Measurements from ENCODE around the gene KNDC1.
"Not testable (repeated sequence)": the region's sequence is repeated elsewhere in the genome, so short reads cannot be mapped to it uniquely, and the experiment has no call there.

The KNDC1 gene

DNA sequence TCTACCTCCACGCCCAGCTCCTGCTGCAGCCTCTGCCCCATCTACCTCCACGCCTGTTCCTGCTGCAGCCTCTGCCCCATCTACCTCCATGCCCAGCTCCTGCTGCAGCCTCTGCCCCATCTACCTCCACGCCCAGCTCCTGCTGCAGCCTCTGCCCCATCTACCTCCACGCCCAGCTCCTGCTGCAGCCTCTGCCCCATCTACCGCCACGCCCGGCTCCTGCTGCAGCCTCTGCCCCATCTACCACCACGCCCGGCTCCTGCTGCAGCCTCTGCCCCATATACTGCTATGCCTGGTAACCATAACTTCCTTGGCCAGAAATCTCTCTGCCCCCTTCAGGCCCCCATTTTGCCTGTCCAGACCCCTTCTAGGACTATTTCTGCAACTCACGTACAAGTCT, 105.0 kb downstream of the KNDC1 start:
- DNase-seq = not testable (repeated sequence)

DNA sequence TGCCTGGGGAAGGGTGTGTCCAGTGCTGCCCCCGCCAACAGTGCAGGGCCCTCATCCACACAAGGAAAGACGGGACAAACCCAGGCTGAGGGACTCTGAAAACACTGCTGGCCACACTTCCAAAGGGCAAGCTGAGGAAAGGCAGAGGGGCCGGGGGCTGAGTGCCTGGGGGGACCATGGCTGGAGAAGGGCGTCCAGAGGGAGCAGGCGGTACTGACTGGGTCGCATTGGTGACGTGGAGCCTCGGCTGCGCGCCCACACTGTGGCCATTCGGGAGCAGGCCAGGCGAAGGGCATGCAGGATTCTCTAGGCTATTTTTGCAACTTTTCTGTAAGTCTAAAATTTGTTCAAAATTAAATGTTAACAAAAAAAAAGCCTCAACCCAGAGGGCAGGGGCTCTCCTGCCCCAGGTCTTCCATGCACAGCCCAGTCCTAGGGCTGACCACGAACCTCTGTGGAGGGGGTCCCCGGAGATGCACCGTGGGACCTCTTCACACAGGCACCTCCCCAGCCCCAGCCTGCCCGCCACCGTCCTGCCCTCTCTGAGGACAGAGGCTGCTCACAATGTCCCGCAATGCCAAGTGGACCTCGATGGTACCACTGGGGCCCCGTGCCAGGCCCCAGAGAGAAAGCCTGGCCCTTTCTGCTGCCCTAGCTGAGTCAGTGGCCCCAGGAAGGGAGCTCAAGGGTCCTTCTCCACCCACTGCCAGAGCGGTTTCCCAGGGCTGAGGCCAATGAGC, 106.2 kb downstream of the KNDC1 start:
- DNase-seq = no peak

DNA sequence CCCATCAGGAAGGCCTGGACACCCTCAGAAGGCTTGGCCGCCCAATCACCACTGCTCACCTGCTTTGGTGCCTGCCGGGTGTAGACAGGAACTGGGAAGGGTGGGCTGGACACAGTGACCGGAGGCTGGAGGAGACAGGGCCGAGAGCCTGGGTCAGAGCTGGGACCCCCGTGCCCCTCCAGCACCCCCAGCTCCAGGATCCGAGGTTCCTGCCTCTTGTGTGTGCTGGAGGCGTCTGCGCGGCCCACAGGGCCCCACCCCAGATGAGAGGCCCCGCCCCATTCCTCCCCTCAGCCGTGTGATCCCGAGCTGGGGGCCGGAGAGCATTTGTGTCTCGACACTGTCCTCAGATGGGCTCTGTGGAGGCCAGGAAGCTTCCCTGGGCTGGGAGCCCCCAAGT, 107.3 kb downstream of the KNDC1 start:
- no peak for DNase-seq

DNA sequence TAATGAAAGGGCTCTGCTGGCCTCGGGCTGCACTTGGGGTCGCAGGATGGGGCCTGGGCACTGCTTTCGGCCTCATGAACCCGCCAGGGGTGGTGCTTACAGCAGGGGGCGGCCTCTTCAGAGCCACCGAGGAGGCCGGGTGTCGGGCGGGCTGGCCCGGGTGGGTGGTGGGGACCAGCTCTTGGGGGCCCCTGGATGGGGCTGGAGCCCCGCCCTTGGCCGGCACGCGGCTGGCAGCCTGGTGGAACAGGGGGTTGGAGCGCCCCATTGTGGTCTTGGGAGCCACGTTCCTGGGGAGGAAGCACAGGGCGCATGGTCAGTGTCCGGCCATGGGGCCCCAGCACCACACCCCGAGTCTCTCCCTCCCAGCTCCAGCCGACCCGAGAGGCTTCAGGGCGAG, 107.8 kb downstream of the KNDC1 start:
- no peak for DNase-seq

DNA sequence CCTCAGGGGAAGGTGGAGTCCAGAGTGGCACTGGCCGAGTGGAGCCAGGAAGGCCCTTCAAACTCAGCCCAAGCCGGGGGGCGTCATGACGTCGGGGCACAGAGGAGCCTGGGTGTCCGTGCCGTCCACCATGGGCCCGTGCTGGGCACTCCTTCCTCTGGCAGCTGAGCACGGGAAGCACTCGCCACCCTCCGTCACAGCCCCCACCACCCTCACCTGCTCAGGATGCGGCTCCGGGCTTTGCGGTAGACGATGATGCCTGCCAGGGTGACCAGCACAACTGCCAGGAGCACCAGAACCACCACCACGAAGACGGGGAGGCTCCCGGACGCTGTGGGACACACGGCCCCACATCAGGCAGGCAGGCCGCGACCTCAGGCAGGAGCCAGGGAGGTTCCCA, 108.5 kb downstream of the KNDC1 start:
- DNase-seq = no peak

DNA sequence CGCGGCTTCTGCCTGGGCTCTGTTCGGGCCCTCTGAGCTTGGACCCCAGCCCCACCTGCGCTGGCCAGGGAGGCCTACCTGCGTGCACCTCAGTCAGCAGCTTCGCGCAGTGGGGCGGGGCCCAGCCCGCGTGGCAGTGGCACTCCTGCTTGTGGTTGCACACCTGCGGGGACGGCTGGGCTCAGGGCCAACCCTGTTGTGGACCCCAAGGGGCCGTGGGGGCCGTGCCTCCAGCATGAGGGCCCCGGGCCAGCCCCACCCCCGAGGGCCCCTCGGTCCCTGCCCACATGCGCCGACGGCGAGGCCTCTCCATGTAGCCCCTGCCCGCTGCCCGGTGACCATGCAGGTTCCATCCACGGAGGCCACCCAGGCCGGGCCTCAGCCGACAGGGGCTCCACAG, 109.3 kb downstream of the KNDC1 start:
- no peak for DNase-seq

DNA sequence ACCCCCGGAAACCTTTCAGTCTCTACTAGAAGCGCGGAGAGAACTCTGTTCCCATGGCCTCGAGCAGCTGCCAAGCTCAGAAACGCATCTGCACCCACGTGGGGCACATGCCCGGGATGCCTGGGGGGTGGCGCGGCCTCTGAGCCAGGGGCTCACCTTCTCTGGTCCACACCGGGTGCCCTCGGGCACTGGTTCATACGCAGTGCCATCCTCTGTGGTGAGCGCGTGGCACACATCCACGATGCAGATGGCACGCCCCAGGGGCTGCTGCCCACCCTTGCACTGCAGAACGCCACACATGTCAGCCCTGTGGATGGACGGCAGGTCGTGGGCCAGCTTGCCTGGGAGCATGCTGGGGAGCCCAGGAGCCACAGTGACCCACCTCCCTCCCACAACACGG, 110.2 kb downstream of the KNDC1 start:
- no peak for DNase-seq

DNA sequence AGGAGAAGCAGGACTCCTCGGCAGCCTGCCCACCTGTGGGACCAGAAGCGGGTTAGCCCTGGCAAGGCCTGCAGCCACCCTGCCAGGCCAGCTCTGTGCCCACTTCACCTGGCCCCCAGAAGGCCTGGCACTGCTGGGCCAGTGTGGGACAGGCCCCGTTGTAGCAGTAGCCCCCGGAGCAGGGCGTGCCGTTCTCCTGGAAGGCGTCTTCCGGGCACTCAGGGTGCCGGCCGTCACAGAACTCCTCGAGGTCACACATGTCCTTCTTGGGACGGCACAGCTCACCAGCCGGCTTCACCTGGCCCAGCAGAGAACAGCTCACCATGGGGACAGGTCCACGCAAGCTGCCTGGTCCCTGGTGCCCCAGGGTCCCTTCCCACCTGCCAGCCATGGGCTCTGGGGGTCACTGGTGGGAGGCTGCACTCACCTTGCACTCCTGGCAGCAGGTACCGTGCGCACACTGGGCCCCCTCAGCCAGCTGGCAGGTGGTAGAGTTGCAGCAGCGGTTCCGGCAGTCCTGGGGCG, 110.8 kb downstream of the KNDC1 start:
- DNase-seq = no peak

DNA sequence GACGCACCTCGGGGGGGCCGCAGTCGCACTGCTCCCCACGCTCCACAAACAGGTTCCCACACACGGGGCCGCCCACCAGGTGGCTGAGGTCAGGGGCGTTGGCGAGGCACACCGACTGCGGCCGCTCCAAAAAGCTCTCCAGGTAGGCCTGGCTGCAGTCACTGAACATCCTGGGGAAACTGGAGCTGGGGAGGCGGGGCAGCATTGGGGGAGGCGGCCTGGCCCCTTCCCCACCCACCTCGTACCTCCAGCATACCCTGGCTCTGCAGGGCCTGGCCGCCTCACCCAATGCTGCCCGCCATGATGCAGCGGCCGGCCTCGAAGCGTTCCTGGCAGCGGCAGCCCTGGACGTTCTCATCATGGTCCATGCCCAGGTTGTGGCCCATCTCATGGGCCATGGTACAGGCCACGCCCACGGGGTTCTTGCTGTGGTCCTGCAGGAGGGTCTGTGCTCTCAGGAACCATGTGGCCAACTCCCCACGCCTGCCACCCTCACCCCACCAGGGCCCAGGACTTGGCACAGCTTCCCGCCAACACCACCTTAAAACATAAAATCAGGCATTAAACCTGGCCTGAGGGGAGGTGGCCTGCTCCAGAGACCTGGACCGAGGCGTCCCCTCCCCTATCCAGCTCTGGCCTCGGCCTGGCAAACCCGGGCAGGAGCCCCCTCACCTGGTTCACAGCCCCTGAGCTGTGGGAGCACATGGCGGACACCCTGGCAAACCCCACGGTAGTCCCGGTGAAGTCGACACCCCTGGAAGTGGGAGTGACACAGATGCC, 111.7 kb downstream of the KNDC1 start:
- no peak for DNase-seq

DNA sequence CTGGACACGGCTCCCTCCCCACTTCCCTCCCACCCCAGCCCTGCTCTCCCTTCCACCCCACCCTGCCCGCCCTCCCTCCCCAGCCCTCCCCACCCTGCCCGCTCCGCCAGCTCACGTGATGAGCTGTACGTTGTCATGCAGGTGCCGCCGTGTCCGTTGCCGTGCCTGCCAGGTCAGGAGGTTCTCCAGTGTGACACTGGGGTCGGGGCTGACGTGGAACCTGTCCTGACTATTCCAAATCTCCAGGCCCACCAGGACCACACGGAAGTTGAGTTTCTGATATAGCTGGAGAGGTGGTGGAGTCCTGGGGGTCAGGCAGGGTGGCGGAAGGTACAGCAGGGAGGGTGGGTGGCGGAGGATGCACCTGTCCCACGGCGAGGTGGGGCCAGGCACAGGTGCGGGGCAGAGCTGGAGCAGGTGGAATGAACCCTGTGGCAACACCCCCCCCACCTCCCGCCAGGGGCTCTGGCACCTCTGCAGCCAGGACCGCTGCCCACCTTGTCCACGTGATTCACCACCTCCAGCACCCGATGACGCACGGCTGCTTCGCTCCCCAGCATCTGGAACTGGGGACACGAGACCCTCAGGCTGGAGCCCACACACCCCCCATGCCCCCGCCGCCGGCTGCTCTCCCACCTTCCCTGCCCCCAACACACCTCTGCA, 112.4 kb downstream of the KNDC1 start:
- no peak for DNase-seq

DNA sequence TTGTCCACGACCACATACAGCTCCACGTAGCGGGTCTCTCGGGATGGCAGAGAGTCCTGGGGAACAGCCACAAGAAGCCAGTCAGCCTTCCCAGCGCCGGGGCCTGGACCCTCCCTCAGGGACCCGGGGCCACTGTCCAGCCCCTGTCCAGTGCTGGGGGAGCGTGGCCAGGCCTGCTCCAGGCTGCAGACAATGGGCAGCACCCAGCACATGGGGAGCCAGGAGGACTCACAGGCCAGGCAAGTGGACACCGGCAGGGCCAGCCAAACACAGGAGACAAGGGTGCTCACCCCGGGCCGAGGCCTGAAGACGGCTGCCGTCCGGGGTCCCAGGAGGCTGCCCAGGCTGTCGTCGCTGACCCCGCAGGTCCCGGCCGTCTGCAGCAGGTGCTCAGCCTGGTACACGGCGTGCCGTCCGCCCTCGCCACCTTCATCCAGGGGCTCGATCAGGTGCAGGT, 113.0 kb downstream of the KNDC1 start:
- no peak for DNase-seq

DNA sequence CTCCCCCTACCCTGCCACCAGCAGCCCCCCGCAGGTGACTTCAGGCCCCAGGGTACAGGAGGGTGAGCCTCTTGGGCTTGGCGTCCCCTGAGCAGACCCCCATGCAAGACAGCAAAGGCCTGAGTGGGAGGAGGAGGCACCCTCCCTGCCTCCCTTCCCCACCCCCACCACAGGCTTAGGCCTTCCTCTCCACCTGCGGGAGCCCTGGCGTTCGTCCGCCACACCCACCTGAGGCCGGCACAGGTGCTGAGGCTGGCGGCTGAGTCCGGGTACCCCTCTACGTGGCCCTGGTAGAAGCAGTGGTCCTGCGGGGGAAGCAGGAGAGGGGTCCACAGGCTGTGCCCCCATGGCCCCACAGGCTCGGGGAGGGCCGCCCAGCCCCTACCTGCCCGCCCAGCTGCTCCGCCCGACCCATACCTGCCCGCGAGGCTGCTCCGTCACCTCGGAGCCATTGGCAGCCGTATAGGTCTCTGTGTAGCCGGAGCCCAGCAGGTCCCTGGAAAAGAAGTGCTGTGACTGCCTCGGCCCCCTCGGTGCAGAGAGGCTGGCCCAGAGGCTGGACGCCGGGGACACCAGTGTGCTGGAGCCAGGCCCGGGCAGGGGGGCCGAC, 113.6 kb downstream of the KNDC1 start:
- DNase-seq = no peak

DNA sequence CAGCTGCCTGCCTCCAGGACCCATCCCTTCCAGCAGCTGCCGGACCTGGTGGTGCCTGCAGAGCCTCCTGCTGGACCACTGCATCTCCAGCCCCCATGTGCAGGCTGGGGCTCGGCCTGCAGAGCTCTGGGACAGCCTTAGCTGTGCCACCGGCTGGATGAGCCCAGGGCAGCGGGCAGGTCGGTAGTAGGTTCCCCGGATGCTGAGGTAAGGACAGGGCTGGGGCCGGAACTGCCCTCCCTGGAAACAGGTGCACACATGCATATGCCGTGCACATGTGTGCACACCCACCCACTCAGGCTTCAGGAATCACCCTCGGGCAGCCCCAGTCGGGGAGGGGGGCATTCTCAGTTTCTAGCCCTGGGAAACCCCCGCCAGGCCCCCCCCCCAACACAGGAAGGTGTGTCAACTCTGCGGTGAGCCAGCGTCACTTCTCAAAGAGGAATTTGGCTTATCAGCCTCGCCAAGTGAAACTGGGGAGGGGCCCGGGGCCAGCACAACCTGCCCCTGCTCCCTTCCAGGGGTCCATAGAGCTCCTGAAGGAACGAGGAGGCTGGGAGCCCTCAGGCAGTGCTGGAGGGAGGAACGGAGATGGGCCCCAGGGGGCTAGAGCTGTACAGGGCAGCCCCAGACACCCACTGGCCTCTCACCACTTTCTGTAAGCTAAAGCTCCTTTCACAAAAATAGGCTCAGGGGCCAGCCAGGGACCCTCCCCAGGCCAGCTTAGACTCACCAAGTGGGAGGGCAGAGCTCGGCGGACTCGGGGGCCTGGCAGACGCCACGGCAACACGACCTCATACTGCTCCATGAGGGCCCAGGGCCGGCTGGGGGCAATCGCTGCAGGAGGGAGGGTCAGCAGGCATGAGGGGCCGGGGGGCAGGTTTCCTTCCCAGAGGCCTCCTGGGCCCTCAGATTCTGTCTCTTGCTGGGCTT, 115.0 kb downstream of the KNDC1 start:
- DNase-seq = no peak

DNA sequence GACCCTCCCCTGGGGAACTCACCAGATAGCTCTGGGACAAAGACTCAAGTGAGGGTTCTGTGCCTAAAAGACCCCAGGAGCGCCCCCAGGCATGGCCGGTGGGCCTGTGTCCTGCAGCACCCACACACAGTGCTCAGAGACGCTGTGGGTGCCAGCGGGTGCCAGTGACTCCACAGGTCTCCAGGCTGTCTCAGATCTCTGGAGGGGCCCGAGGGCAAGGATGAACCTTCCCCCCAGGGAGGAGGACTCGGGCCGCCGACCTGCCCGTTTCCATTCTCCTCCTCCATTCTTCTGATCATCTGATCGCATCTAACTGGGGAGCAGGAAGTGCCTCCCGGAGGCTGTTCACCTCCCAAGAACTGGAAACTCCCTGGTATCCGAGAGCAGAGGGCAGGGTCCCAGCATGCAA, 115.7 kb downstream of the KNDC1 start:
- DNase-seq = no peak

Data from NCI-H1417 (cell line).